AG04449 (cell line): ENCODE results near the gene CSTPP1.
"Not testable (repeated sequence)": the region's sequence is repeated elsewhere in the genome, so short reads cannot be mapped to it uniquely, and the experiment has no call there.

ENCODE experiments used
- CTCF ChIA-PET: fragments of 350-600 bp; formaldehyde crosslinking; extraction: SDS; loops from one replicate; lab custom pipeline; 2021; ENCODE audit warnings: antibody characterized with exemption; lab: Yijun Ruan, JAX
- POLR2A ChIA-PET: fragments of 400-600, 350-600 bp; formaldehyde crosslinking; extraction: SDS; loops from one replicate; lab custom pipeline; 2020; ENCODE audit warnings: antibody characterized with exemption, inconsistent platforms; lab: Yijun Ruan, JAX
- DNase-seq: peaks from one replicate; pipeline ENCODE4 v3.0.0-alpha.2; 2010; ENCODE audit warnings: low read depth, low spot score
- H3K4me3 ChIP-seq: 2 replicates; pipeline ENCODE4 v1.5.1; 2011; ENCODE audit warnings: low read depth, mild to moderate bottlenecking, control low read depth, low read length
- TF ChIP-seq, protein P1 (sequence below): IDR thresholded peaks from one replicate; pipeline ENCODE4 v1.5.1; 2011; ENCODE audit warnings: mild to moderate bottlenecking, moderate library complexity, low read length, control low read depth, inconsistent platforms; ENCODE audit not compliant: insufficient read depth; ENCODE audit errors: missing control alignments

The CSTPP1 gene

DNA sequence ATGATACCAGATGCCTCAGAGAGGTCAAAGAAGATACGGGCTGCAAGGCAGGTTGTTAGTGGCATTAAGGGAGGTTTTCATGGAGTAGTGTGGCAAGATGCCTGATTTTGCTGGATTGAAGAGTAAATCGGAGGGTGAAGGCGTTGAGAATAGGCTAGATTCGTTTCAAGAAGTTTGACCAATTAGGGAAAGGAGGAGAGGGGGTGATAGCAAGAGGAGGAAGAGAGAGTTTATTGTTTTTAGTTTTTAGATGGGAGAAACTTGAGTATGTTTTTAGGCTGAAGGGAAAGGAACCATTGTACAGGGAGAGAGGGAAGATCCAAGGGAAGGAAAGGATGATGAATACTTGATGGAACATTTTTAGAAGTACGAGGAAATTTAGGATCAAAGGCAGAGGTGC lies 16.5 kb downstream of the CSTPP1 start:
- DNase-seq: no peak
- no peak overlapping the region for H3K4me3 ChIP-seq
- TF ChIP-seq, protein P1, sequence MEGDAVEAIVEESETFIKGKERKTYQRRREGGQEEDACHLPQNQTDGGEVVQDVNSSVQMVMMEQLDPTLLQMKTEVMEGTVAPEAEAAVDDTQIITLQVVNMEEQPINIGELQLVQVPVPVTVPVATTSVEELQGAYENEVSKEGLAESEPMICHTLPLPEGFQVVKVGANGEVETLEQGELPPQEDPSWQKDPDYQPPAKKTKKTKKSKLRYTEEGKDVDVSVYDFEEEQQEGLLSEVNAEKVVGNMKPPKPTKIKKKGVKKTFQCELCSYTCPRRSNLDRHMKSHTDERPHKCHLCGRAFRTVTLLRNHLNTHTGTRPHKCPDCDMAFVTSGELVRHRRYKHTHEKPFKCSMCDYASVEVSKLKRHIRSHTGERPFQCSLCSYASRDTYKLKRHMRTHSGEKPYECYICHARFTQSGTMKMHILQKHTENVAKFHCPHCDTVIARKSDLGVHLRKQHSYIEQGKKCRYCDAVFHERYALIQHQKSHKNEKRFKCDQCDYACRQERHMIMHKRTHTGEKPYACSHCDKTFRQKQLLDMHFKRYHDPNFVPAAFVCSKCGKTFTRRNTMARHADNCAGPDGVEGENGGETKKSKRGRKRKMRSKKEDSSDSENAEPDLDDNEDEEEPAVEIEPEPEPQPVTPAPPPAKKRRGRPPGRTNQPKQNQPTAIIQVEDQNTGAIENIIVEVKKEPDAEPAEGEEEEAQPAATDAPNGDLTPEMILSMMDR: no peak
- POLR2A ChIA-PET: no interaction called here
- CTCF ChIA-PET: no interaction called here

DNA sequence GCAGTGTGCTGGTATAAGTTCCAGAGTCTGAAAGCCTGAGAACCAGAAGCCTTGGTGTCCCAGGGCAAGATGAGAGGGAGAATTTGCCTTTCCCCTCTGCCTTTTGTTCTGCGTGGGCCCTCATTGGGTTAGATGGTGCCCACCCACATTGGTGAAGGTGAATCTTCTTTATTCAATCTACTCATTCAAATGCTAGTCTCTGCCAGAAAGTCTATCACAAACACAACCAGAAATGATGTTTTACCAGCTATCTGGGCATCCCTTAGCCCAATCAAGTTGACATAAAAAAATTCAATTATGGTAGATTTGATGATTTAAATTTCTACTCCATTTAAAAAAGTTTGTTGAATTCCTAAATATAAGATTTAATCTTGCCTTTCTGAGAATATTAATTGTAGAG lies 22.2 kb downstream of the CSTPP1 start:
- ChIA-PET POLR2A (no interaction called here), CTCF (interaction anchor here (1.3 kb wide), 1 partner anchor 23 kb away, joined by 3 read pairs; no protein-coding TSS in a partner anchor)
- no peak for DNase-seq

DNA sequence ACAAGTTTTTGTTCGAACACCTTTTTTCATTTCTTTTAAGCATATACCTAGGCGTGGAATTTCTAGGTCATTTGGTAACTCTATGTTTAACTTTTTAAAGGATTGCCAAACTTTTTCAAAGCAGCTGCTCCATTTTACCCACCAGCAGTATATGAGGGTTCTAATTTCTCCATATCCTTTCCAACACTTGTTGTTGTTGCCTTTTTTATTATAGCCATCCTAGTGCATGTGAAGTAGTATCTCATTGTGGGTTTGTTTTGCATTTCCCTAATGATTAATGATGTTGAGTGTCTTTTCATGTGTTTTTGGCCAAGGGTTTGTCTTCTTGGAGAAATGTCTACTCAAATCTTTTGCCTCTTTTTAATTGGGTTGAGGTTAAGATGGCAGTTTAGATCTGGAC lies 24.5 kb downstream of the CSTPP1 start:
- TF ChIP-seq, protein P1: no peak
- ChIA-PET POLR2A (no interaction called here), CTCF (no interaction called here)
- no peak overlapping the region for H3K4me3 ChIP-seq
- DNase-seq: no peak

More for the DNA sequence above, 22.2 kb downstream of the CSTPP1 start:
- no peak overlapping the region for H3K4me3 ChIP-seq
- TF ChIP-seq, protein P1: no peak

DNA sequence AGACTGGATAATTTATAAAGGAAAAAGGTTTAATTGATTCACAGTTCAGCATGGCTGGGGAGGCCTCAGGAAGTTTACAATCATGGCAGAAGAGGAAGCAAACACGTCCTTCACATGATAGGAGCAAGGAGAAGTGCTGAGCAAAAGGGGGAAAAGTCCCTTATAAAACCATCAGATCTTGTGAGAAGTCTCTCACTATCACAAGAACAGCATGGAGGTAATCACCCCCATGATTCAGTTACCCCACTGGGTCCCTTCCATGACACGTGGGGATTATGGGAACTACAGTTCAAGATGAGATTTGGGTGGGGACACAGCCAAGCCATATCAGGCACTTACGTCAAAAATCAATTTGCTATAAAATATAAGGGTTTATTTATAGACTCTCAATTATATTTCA lies 25.3 kb downstream of the CSTPP1 start:
- H3K4me3 ChIP-seq, DNase-seq, POLR2A ChIA-PET, CTCF ChIA-PET: not testable (repeated sequence)

DNA sequence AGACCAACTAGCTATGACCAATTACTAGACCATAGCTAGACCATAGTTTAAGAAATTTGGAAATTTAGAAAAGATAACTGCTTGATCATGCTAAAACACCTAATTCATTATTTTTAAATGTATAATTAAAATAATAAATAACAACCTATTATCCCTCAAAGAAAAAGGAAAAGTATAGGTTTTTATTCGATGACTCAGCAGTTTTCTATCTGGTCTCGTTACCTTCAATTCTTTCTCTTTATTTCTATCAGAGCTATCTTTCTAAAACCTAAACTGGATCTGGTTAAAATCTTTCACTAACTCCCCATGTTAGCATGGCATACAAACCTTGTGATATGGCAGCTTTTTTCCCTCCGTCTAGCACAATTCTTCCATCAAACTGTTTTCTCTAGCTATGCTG lies 27.3 kb downstream of the CSTPP1 start:
- DNase-seq: no peak
- POLR2A ChIA-PET: interaction anchor here (0.6 kb wide), 1 partner anchor 41 kb away, joined by 3 read pairs; no protein-coding TSS in a partner anchor
- TF ChIP-seq, protein P1: no peak
- CTCF ChIA-PET: no interaction called here
- no peak overlapping the region for H3K4me3 ChIP-seq

DNA sequence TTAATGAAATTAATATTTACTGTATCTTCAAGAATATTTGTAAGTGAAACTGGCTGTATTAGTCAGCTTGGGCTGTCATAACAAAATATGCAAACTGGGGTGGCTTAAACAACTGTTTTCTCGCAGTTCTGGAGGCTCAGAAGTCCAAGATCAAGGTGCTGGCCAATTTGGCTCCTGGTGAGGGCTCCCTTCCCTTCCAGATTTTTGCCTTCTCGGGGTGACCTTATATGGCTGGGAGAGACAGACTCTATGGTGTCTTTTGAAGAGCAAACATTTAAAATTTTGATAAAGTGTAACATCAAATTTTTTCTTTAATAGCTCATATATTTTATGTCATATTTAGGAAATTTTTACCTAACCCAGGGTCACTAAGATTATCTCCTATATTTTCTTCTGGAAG lies 30.2 kb downstream of the CSTPP1 start:
- CTCF ChIA-PET: interaction anchor here (0.9 to 1.2 kb wide), 3 partner anchors 9 to 186 kb away, joined by 3 to 5 read pairs (median 4); no protein-coding TSS in a partner anchor
- TF ChIP-seq, protein P1: no peak
- no peak for DNase-seq
- H3K4me3 ChIP-seq: no peak overlapping the region
- POLR2A ChIA-PET: no interaction called here

DNA sequence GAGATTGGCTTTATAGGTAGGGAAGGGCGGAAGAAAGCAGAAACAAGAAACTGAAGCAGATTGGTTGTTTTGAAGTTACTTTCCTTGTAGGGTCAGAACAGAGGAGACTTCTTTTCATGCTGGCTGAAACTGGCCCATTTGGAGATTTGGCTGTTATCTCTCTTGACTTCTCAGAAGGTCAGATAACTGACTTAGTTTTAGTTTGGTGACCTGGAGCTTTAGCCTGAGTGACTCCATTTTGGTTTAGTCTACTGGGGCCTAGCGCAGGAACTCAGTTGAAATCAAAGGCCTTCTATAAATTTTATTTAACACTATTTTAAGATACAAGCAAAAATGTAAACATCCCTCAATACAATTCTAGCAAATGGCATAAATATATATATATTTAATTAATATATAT lies 31.4 kb downstream of the CSTPP1 start:
- no peak for DNase-seq
- TF ChIP-seq, protein P1: no peak
- POLR2A ChIA-PET: no interaction called here
- CTCF ChIA-PET: interaction anchor here (1.1 kb wide), 1 partner anchor 185 kb away, joined by 4 read pairs; no protein-coding TSS in a partner anchor
- no peak overlapping the region for H3K4me3 ChIP-seq
